Astrocyte of the spinal cord (primary cell): ENCODE measurements around the gene TIMM9.
"Not testable (repeated sequence)": the region's sequence is repeated elsewhere in the genome, so short reads cannot be mapped to it uniquely, and the experiment has no call there.

ENCODE experiments used
- DNase-seq: peaks from one replicate; pipeline ENCODE4 v3.0.0; 2011; ENCODE audit warnings: low read depth, low spot score
- H3K4me3 ChIP-seq: 2 replicates; pipeline ENCODE4 v1.5.1; 2011; ENCODE audit warnings: low read depth, mild to moderate bottlenecking, low read length, moderate library complexity
- CTCF ChIP-seq: IDR thresholded peaks from 2 replicates; pipeline ENCODE4 v1.5.1; 2012; ENCODE audit warnings: low read depth, mild to moderate bottlenecking, low read length, inconsistent platforms
- in situ Hi-C: cut with HindIII; loops from 2 replicates; pipeline ENCODE4 v1.10.0; 2017; ENCODE audit warnings: low sequenced_read_pairs

Gene TIMM9

DNA sequence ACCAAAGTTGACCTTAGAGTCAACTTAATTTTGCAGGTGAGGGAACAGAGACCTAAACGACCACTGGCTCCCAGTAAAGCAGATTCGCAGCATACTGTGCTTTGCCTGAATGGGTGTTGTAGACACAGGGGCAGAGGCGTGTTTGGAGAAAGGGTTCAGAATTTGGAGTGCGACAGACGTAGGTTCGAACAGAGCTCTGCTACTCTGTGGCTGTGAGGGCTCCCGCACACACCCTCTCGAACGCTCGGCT lies 31.8 kb downstream of the TIMM9 start:
- in situ Hi-C loops: no loop called here
- peak overlapping the region; percentile 35 for H3K4me3 ChIP-seq
- no peak for TF ChIP-seq CTCF
- no peak for DNase-seq

DNA sequence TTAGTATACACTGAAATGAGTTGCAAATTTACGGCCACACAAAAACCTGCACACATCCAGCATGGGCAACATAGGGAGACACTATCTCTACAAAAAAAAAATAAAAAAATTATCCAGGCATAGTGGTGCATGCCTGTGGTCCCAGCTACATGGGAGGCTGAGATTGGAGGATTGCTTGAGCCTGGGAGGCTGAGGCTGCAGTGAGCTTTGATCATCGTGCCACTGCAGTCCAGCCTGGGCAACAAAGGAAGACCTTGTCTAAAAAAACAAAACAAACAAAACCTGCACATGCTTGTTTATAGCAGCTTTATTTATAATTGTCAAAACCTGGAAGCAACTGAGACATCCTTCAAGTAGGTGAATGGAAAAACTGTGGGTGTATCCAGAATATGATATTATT lies 36.5 kb downstream of the TIMM9 start:
- DNase-seq: no peak
- in situ Hi-C loops: no loop called here
- TF ChIP-seq CTCF: no peak
- no peak overlapping the region for H3K4me3 ChIP-seq

DNA sequence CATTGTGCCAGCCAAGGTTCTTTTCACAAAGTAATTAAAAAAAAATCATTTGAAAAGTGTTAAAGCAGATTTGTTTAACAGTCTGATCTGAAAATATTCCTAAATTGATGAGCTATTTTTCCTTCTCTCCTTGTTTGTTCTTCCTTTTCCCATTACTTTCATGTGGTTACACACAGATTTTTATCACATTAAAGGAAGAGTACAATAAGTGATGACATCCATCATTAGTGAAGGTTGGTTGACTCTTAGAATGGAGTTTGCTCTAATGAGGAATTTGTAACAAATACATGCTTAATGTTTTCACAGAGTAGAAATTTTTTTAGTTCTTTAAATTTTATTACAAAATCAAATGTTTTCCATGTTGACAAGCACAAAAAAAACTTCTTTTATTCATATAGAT lies 50.5 kb downstream of the TIMM9 start:
- in situ Hi-C loops: no loop called here
- TF ChIP-seq CTCF: no peak
- DNase-seq: no peak
- no peak overlapping the region for H3K4me3 ChIP-seq

GRCh38 chr14:58368956-58369355 lies 58.4 kb downstream of the TIMM9 start:
- in situ Hi-C loops: no loop called here
- no peak overlapping the region for H3K4me3 ChIP-seq
- no peak for DNase-seq
- TF ChIP-seq CTCF: no peak

DNA sequence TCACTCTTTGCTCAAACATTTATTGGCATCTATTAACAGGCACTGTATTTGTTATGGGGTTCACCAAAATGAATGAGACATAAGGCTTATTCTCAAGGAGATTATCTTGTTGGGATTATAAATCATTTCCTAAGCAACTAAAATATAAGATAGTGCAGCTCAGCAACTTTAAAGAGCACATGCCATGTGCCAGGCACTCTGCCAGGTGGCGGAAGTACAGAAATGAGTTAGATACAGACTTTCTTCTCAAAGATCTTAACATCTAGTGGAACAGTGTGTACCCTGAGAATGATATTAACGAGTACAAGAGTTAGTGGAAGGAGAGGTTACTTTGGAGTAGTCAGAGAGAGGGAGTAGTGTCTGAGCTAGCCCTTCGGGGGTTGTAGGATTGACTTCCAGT lies 60.0 kb downstream of the TIMM9 start:
- TF ChIP-seq CTCF: no peak
- no peak overlapping the region for H3K4me3 ChIP-seq
- in situ Hi-C loops: no loop called here
- no peak for DNase-seq

DNA sequence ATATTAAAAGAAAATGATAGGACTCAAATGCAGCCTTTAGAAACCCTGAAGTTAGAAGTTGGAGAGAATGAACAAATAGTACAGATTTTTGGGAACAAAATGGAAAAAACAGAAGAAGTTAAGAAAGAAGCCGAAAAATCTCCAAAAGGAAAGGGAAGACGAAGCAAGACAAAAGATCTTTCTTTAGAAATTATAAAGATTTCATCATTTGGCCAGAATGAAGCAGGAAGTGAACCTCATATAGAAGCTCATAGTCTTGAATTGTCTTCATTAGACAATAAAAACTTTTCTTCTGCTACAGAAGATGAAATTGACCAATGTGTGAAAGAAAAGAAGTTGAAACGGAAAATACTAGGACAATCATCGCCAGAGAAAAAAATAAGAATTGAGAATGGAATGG lies 63.0 kb downstream of the TIMM9 start:
- no peak for TF ChIP-seq CTCF
- in situ Hi-C loops: no loop called here
- H3K4me3 ChIP-seq: no peak overlapping the region
- no peak for DNase-seq

- no peak overlapping the region for H3K4me3 ChIP-seq
- in situ Hi-C loops: no loop called here
- TF ChIP-seq CTCF: peak; percentile 42
- DNase-seq: peak; percentile 20
These were observed 64.4 kb downstream of the TIMM9 start for GRCh38 chr14:58362798-58363412.

GRCh38 chr14:58362272-58362671 lies 65.1 kb downstream of the TIMM9 start:
- DNase-seq, in situ Hi-C loops, H3K4me3 ChIP-seq: not testable (repeated sequence)
